Esophagus muscularis mucosa (tissue), 4 donors: ENCODE measurements around the gene CD300E.

Experiments used
- CTCF ChIP-seq, 3 experiments: fragments of 200-600 bp in 2 of 3; fragments of 450-650 bp in 1 of 3; sonication (generic) in 2 of 3; IDR thresholded peaks; one replicate each; pipeline ENCODE4 v1.5.1; 2017 to 2019; ENCODE audit warnings: antibody characterized with exemption in 3 of 3, mild to moderate bottlenecking in 2 of 3, moderate library complexity in 1 of 3
- EP300 ChIP-seq: sonication (generic); formaldehyde crosslinking; IDR thresholded peaks from one replicate; pipeline ENCODE4 v1.6.1; 2017; ENCODE audit warnings: antibody characterized with exemption
- POLR2A ChIP-seq: fragments of 450-650 bp; IDR thresholded peaks from one replicate; pipeline ENCODE4 v1.6.1; 2017; ENCODE audit warnings: antibody characterized with exemption, moderate library complexity, mild to moderate bottlenecking, low read depth
- POLR2AphosphoS5 ChIP-seq, 2 donors: sonication (generic); formaldehyde crosslinking; IDR thresholded peaks; one replicate each; pipeline ENCODE4 v1.6.1; 2017; ENCODE audit warnings: antibody characterized with exemption in 2 of 2

- TF ChIP-seq POLR2A (no peak), CTCF (IDR thresholded peaks at IDR 0.05) (no peak), POLR2AphosphoS5 (IDR thresholded peaks at IDR 0.05) (peak in 1 of 2 donors; percentile 21), EP300 (no peak)
Observed at GRCh38 chr17:74671031-74671771, 47.7 kb upstream of the CD300E start.
